OCI-LY1 (cell line): ENCODE results near the gene CLEC19A.

Source experiments
- EZH2 ChIP-seq: fragments of 200-600 bp; sonication (generic), shearing (Covaris generic); IDR thresholded peaks from 2 replicates; pipeline ENCODE4 v1.8.0; 2017; ENCODE audit warnings: borderline replicate concordance, mixed run types, mild to moderate bottlenecking, antibody characterized with exemption, low read length, moderate library complexity, mixed read lengths
- TF ChIP-seq, protein P1 (sequence below): fragments of 200-600 bp; sonication (generic), shearing (Covaris generic); IDR thresholded peaks from 2 replicates; pipeline ENCODE4 v1.5.1; 2017; ENCODE audit warnings: mild to moderate bottlenecking, antibody characterized with exemption, low read length, moderate library complexity, mixed read lengths

- TF ChIP-seq EZH2 = no peak
- TF ChIP-seq, protein P1, sequence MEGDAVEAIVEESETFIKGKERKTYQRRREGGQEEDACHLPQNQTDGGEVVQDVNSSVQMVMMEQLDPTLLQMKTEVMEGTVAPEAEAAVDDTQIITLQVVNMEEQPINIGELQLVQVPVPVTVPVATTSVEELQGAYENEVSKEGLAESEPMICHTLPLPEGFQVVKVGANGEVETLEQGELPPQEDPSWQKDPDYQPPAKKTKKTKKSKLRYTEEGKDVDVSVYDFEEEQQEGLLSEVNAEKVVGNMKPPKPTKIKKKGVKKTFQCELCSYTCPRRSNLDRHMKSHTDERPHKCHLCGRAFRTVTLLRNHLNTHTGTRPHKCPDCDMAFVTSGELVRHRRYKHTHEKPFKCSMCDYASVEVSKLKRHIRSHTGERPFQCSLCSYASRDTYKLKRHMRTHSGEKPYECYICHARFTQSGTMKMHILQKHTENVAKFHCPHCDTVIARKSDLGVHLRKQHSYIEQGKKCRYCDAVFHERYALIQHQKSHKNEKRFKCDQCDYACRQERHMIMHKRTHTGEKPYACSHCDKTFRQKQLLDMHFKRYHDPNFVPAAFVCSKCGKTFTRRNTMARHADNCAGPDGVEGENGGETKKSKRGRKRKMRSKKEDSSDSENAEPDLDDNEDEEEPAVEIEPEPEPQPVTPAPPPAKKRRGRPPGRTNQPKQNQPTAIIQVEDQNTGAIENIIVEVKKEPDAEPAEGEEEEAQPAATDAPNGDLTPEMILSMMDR = no peak
These were observed 11.9 kb downstream of the CLEC19A start for GRCh38 chr16:19297454-19297853.
